ENCODE measurements around the gene RPL11.
"Not testable (repeated sequence)": the region's sequence is repeated elsewhere in the genome, so short reads cannot be mapped to it uniquely, and the experiment has no call there.

GRCh38 chr1:23685197-23685596, 6.4 kb upstream of the RPL11 start:
- not testable (repeated sequence) for TF ChIP-seq POLR2A (IDR thresholded peaks at IDR 0.05); CTCF (IDR thresholded peaks at IDR 0.05 in 8 of 11, conservative IDR thresholded peaks at IDR 0.05 in 3 of 11)
